CD4-positive, alpha-beta T cell (primary cell): ENCODE data around the gene DEXI. TPM values are rescaled to one million over a fixed set of nuclear protein-coding genes. Genes with fewer than 3 reads are reported as not detected.
A peak's percentile ranks its signal among the peaks of the same experiment; 100 is the strongest.

Experiments used
- ATAC-seq: fragments of 200-7000 bp; cut with Tn5 transposase; one replicate; pipeline ENCODE4 v1.10.0; 2022; ENCODE audit warnings: mild to moderate bottlenecking; ENCODE audit not compliant: poor library complexity
- CTCF ChIA-PET: fragments of 350-600 bp; sonication (Branson Sonifier 250); formaldehyde crosslinking; loops from one replicate; lab custom pipeline; 2021; ENCODE audit warnings: antibody characterized with exemption, inconsistent platforms; lab: Charles Lee
- POLR2A ChIA-PET: fragments of 350-600 bp; sonication (Branson Sonifier 250); formaldehyde crosslinking; loops from one replicate; lab custom pipeline; 2021; ENCODE audit warnings: antibody characterized with exemption, inconsistent platforms; lab: Charles Lee
- DNase-seq, 14 experiments: peaks; one replicate each; pipeline ENCODE4 v3.0.0-alpha.2; 2013 to 2020; ENCODE audit warnings: mixed read lengths in 2 of 14
- H3K27ac ChIP-seq, 2 donors: one replicate each; pipeline versions ENCODE4 v1.5.1 to v1.7.0; 2013; ENCODE audit warnings: low read length in 2 of 2, low read depth in 1 of 2, mild to moderate bottlenecking in 1 of 2
- H3K27me3 ChIP-seq, 2 experiments: 1 replicate in 1 of 2; 2 replicates in 1 of 2; pipeline versions ENCODE4 v1.6.1 to v1.7.0; 2013; ENCODE audit warnings: low read length in 2 of 2, control low read depth in 1 of 2, mild to moderate bottlenecking in 1 of 2, moderate library complexity in 1 of 2; ENCODE audit not compliant: insufficient read depth in 2 of 2, control insufficient read depth in 1 of 2
- H3K36me3 ChIP-seq: one replicate; pipeline ENCODE4 v1.6.1; 2013; ENCODE audit warnings: low read length, control low read depth; ENCODE audit not compliant: insufficient read depth
- H3K4me1 ChIP-seq: one replicate; pipeline ENCODE4 v1.6.1; 2013; ENCODE audit warnings: low read length, control low read depth; ENCODE audit not compliant: insufficient read depth
- H3K4me3 ChIP-seq: one replicate; pipeline ENCODE4 v1.5.1; 2013; ENCODE audit warnings: mild to moderate bottlenecking, low read length, moderate library complexity
- H3K9me3 ChIP-seq, 2 experiments: 1 replicate in 1 of 2; 2 replicates in 1 of 2; pipeline versions ENCODE4 v1.6.1 to v1.7.0; 2013; ENCODE audit warnings: low read length in 2 of 2, mild to moderate bottlenecking in 2 of 2, control low read depth in 1 of 2, moderate library complexity in 1 of 2; ENCODE audit not compliant: control insufficient read depth in 1 of 2, insufficient read depth in 1 of 2
- H3K27ac Mint-ChIP-seq: one replicate; pipeline ENCODE4 v1.8.0; 2020; ENCODE audit warnings: mixed read lengths
- H3K27me3 Mint-ChIP-seq: one replicate; pipeline ENCODE4 v1.8.0; 2021; ENCODE audit warnings: mixed read lengths
- H3K36me3 Mint-ChIP-seq: one replicate; pipeline ENCODE4 v1.8.0; 2021; ENCODE audit warnings: low read depth, mixed read lengths
- H3K4me1 Mint-ChIP-seq: one replicate; pipeline ENCODE4 v1.8.0; 2021; ENCODE audit warnings: low read depth, mixed read lengths
- H3K4me3 Mint-ChIP-seq: one replicate; pipeline ENCODE4 v1.8.0; 2020; ENCODE audit warnings: mild to moderate bottlenecking, mixed read lengths
- H3K9me3 Mint-ChIP-seq: one replicate; pipeline ENCODE4 v1.8.0; 2020; ENCODE audit warnings: mixed read lengths
- intact Hi-C, 2 experiments: fragments of 100-400 bp; cut with DNase I in 1 of 2; cut with micrococcal nuclease in 1 of 2; formaldehyde crosslinking; loops; one replicate each; pipeline versions ENCODE4 v1.15.1 to v1.9.0; 2023 to 2025; cut with DNase I, micrococcal nuclease
- total RNA-seq, 174 experiments: library from RNA in 2 of 174; stranded (reverse) in 2 of 174; gene quantifications; one replicate each; pipeline ENCODE4 v1.2.3 and lab custom pipeline; 2021 to 2026
- TF ChIP-seq, protein P1 (sequence below): fragments of 200-600 bp; IDR thresholded peaks from one replicate; pipeline ENCODE4 v1.8.0; 2022; ENCODE audit warnings: antibody characterized with exemption, mild to moderate bottlenecking

The DEXI gene
- total RNA-seq, 2 experiments from 2014 or later: 5.8 to 7.2 TPM

DNA sequence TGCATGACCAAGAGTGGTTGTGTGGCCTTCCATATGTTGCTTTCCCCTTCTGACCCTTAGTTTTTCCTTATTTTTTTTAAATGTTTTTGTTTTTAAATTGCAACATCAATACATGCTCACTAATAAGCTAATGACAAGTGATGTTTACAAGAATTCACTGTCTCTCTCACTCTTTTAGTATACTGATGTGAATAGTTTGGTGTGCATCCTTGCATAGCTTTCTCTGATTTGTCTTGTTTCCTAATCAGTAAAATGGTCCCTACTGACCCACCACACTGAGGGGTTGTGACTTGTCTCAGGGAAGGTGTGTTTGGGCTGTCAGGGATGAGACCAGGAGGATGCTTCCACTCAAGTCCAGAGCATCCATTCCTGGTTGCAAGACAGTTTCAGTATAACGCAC is 39.3 kb downstream of the DEXI start:
- Mint-ChIP-seq H3K27ac (no peak overlapping the region), H3K4me3 (no peak overlapping the region), H3K36me3 (no peaks in the 10 kb centered on the region), H3K4me1 (no peaks in the 10 kb centered on the region), H3K9me3 (no peaks in the 10 kb centered on the region), H3K27me3 (no peaks in the 10 kb centered on the region)
- POLR2A ChIA-PET: no interaction called here
- Histone ChIP-seq H3K9me3 (peaks cover 0 to 14% of the 10 kb centered on the region in 2 experiments), H3K27ac (no peak overlapping the region), H3K36me3 (no peaks in the 10 kb centered on the region), H3K4me1 (no peaks in the 10 kb centered on the region), H3K4me3 (no peak overlapping the region), H3K27me3 (no peaks in the 10 kb centered on the region)
- intact Hi-C loops: no loop called here
- no peak for DNase-seq
- TF ChIP-seq, protein P1, sequence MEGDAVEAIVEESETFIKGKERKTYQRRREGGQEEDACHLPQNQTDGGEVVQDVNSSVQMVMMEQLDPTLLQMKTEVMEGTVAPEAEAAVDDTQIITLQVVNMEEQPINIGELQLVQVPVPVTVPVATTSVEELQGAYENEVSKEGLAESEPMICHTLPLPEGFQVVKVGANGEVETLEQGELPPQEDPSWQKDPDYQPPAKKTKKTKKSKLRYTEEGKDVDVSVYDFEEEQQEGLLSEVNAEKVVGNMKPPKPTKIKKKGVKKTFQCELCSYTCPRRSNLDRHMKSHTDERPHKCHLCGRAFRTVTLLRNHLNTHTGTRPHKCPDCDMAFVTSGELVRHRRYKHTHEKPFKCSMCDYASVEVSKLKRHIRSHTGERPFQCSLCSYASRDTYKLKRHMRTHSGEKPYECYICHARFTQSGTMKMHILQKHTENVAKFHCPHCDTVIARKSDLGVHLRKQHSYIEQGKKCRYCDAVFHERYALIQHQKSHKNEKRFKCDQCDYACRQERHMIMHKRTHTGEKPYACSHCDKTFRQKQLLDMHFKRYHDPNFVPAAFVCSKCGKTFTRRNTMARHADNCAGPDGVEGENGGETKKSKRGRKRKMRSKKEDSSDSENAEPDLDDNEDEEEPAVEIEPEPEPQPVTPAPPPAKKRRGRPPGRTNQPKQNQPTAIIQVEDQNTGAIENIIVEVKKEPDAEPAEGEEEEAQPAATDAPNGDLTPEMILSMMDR: no peak
- CTCF ChIA-PET: no interaction called here
- ATAC-seq: no peak

DNA sequence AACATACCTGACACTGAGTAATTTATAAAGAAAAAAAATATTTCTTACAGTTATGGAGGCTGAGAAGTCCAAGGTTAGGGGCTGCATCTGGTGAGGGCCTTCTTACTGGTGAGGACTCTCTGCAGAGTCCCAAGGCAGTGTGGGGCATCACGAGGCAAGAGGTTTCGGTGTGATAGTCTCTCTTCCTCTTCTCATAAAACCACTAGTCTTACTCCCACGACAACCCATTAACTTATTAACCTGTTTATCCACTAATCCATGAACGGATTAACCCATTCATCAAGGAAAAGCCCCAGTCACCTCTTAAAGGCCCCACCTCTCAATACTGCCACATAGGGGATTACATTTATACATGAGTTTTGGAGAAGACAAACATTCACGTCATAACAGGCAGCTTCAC is 45.1 kb downstream of the DEXI start:
- TF ChIP-seq, protein P1: no peak
- Histone ChIP-seq H3K27me3 (no peaks in the 10 kb centered on the region), H3K27ac (no peak overlapping the region), H3K4me3 (no peak overlapping the region), H3K9me3 (peaks cover 0 to 4% of the 10 kb centered on the region in 2 experiments), H3K36me3 (no peaks in the 10 kb centered on the region), H3K4me1 (no peaks in the 10 kb centered on the region)
- Mint-ChIP-seq H3K36me3 (no peaks in the 10 kb centered on the region), H3K9me3 (no peaks in the 10 kb centered on the region), H3K4me1 (no peaks in the 10 kb centered on the region), H3K27me3 (peaks cover 13% of the 10 kb centered on the region), H3K4me3 (no peak overlapping the region), H3K27ac (no peak overlapping the region)
- CTCF ChIA-PET: no interaction called here
- no peak for ATAC-seq
- intact Hi-C loops: no loop called here
- POLR2A ChIA-PET: no interaction called here
- no peak for DNase-seq

DNA sequence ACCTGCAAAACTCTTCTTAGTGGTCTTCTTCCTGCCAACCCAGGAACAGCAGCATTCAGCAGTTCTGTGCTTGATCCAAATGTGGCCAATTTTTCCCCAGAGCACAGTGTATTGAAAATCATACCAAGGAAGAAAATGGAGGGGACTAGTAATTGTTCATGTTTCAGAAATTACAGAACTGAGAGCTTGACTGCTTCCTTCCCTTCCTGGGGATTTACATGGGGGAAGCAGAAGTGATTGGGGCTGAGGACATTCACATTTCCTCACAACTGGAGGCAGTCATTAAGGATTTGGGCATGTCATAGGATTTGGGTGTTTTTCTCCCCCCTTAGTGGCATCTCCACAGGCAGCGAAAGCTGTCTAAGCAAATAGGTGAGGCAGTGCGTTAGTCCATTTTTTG is 45.5 kb downstream of the DEXI start:
- no peak overlapping the region for H3K4me3 ChIP-seq
- H3K9me3 ChIP-seq: peaks cover 0 to under 1% of the 10 kb centered on the region in 2 experiments
- H3K27me3 Mint-ChIP-seq: peaks cover 13% of the 10 kb centered on the region
- ChIA-PET POLR2A (no interaction called here), CTCF (no interaction called here)
- no peaks in the 10 kb centered on the region for H3K9me3 Mint-ChIP-seq
- DNase-seq (peak in 1 of 14 experiments; percentile 35), ATAC-seq (no peak)
- H3K4me1 ChIP-seq: no peaks in the 10 kb centered on the region
- no peaks in the 10 kb centered on the region for H3K4me1 Mint-ChIP-seq
- TF ChIP-seq, protein P1: no peak
- no peaks in the 10 kb centered on the region for H3K36me3 ChIP-seq
- H3K4me3 Mint-ChIP-seq: no peak overlapping the region
- no peaks in the 10 kb centered on the region for H3K27me3 ChIP-seq
- H3K27ac ChIP-seq: no peak overlapping the region
- no peaks in the 10 kb centered on the region for H3K36me3 Mint-ChIP-seq
- H3K27ac Mint-ChIP-seq: no peak overlapping the region
- intact Hi-C loops: no loop called here
